Measurements from ENCODE around the gene MAP4.

The MAP4 gene

DNA sequence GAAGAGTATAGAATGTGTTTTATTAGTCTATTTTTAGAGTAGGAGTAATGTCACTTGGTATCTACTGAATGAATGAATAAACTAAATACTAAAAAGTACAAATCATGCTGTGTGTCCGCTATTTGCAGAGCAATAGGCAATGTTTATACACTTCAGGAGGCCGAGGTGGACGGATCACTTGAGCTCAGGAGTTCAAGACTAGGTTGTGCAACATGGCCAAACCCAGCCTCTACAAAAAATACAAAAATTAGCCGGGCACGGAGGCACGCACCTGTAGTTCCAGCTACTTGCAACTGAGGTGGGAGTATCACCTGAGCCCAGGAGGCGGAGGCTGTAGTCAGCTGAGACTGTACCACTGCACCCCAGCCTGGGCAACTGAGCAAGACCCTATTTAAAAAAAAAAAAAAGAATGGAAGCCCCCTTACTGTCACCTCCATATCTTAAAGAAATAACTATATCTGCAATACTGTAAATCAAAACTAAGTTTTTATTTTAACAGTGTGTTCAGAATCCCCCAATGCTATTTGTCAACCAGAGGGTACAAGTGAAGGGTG lies 114.9 kb downstream of the MAP4 start:
- no peak overlapping the region for H3K4me3 ChIP-seq (ENCODE audit: low read depth, low read length)
- TF ChIP-seq, protein P1, sequence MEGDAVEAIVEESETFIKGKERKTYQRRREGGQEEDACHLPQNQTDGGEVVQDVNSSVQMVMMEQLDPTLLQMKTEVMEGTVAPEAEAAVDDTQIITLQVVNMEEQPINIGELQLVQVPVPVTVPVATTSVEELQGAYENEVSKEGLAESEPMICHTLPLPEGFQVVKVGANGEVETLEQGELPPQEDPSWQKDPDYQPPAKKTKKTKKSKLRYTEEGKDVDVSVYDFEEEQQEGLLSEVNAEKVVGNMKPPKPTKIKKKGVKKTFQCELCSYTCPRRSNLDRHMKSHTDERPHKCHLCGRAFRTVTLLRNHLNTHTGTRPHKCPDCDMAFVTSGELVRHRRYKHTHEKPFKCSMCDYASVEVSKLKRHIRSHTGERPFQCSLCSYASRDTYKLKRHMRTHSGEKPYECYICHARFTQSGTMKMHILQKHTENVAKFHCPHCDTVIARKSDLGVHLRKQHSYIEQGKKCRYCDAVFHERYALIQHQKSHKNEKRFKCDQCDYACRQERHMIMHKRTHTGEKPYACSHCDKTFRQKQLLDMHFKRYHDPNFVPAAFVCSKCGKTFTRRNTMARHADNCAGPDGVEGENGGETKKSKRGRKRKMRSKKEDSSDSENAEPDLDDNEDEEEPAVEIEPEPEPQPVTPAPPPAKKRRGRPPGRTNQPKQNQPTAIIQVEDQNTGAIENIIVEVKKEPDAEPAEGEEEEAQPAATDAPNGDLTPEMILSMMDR (IDR thresholded peaks at IDR 0.05; ENCODE audit: borderline replicate concordance, insufficient read depth, low read depth, low read length): no peak

GRCh38 chr3:47899495-47900108 lies 116.6 kb downstream of the MAP4 start:
- no peak overlapping the region for H3K4me3 ChIP-seq (ENCODE audit: low read depth, low read length)
- TF ChIP-seq, protein P1 (IDR thresholded peaks at IDR 0.05; ENCODE audit: borderline replicate concordance, insufficient read depth, low read depth, low read length): no peak

DNA sequence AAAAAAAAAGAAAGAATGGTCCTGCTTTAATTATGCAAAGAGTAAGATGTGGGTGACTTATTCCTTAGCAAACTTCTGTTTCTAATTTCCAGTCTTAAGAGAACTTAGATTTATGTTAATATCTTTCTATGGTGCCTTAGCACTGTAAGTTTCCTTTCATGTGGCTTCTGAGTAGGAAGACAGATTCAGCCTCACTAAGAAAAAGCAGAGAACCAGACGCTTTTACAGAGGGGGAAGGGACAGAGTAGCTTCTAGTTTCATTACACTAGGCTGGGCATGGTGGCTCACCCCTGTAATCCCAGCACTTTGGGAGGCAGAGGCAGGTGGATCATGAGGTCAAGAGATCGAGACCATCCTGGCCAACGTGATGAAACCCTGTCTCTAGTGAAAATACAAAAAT lies 118.3 kb downstream of the MAP4 start:
- TF ChIP-seq, protein P1 (IDR thresholded peaks at IDR 0.05; ENCODE audit: borderline replicate concordance, insufficient read depth, low read depth, low read length): no peak
- H3K4me3 ChIP-seq (ENCODE audit: low read depth, low read length): no peak overlapping the region

DNA sequence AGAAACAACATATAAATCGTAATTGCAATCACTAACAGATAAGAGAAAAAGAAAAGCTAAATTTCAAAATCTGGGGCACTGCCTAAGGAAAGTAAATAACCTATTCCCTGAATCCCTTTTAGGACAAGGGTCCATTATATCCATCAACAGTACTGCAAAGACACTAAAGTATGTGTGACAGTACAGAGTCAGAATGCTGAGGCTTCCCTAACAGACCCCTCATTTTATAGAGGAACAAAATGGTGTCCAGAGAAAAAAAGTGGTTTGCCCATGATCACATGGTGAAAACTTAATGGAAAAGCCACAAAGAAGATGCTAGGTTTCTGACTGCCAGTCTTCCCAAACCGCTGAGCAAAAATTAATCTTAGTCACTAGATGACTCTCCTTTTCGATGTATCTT lies 119.5 kb downstream of the MAP4 start:
- H3K4me3 ChIP-seq (ENCODE audit: low read depth, low read length): no peak overlapping the region
- TF ChIP-seq, protein P1 (IDR thresholded peaks at IDR 0.05; ENCODE audit: borderline replicate concordance, insufficient read depth, low read depth, low read length): no peak

DNA sequence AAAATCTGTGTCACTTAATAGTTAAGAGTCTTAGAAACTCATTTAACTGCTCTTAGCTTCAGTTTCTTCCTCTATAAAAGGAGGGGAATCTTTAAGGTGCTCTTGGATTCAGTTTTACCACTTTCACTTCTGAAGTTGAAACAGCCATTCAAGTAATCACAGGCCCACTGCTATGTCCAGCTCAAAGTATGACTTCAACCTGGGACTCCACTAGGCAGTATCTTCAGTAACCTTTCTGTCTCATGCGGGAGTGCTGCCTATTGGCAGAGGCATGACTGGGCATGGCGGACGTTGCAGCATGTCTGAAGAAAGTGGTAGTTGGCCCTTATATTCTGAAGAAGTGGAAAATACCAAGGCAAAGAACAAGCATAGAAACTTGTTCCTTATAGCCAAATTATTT lies 121.0 kb downstream of the MAP4 start:
- TF ChIP-seq, protein P1 (IDR thresholded peaks at IDR 0.05; ENCODE audit: borderline replicate concordance, insufficient read depth, low read depth, low read length): no peak
- H3K4me3 ChIP-seq (ENCODE audit: low read depth, low read length): no peak overlapping the region

DNA sequence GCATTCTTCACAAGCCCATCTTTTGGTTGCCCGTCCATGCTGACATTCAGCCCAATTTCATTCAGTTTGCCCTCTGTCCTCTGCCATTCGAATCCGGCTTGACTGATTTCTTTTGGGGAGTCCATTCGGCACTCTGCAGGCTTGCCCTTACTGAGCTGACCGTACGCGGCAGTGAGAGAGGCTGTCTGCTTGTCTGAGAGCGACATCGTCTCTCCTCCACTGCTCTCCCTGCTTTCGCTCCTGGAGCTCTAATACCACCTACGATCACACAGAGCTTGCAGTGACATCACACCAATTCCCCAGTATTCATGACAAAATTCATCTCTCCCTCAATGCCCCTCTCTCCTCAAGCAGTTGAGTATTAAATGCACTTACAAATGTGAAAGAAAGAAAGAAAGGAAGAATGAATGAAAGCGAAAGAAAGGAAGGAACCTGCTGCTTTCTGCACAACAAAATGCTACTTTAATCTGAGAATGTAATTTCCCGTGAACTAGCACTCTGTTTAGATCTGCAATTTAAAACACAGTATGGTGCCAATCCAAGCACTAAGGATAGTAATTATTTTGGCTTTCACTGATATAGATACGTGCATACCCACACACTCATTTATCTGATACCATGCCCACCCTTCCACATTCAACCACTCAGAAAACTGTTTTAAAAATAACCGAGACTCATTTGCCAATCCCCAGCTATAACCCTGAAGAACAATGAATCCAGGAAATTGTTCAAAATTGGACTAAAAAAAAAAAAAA lies 123.8 kb downstream of the MAP4 start:
- no peak overlapping the region for H3K4me3 ChIP-seq (ENCODE audit: low read depth, low read length)
- TF ChIP-seq, protein P1 (IDR thresholded peaks at IDR 0.05; ENCODE audit: borderline replicate concordance, insufficient read depth, low read depth, low read length): no peak

DNA sequence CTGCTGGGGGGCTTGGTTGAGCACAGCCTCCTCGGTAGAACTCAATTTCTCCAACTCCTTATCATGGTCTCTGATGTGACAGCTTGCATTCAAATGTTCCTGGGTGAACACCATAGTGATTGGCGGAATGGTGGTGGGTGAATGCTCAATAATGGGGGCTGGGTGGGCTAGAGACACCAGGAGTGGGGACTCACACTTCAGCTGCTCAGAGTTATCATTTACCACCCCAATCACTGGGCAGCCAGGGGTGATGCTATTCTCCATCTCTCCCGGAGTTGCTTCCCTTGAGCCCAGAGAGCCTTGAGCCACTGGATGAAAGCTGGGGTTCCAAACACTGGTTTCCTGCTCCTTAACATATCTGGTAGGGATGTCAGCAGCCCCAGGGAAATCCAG lies 124.6 kb downstream of the MAP4 start:
- TF ChIP-seq, protein P1 (IDR thresholded peaks at IDR 0.05; ENCODE audit: borderline replicate concordance, insufficient read depth, low read depth, low read length): no peak
- no peak overlapping the region for H3K4me3 ChIP-seq (ENCODE audit: low read depth, low read length)
